Endothelial cell of umbilical vein (primary cell): ENCODE results near the gene DAPK2. TPM values are rescaled to one million over a fixed set of nuclear protein-coding genes. Genes with fewer than 3 reads are reported as not detected.

Experiments used
- BruUV-seq: library from RNA; stranded (reverse); fragments of 400-500 nt; replicated peaks from 2 replicates; lab custom pipeline; 2021; lab: Mats Ljungman, UMichigan
- CTCF ChIA-PET: fragments of 300-600, 350-600 bp; sonication (Branson Sonifier 250); formaldehyde crosslinking; loops from one replicate; lab custom pipeline; 2021; ENCODE audit warnings: antibody characterized with exemption, inconsistent platforms; lab: Charles Lee
- POLR2A ChIA-PET: fragments of 300-600, 350-600 bp; sonication (Branson Sonifier 250); formaldehyde crosslinking; loops from one replicate; lab custom pipeline; 2021; ENCODE audit warnings: antibody characterized with exemption, inconsistent platforms; lab: Charles Lee
- DNase-seq: peaks from one replicate; pipeline ENCODE4 v3.0.0-alpha.2; 2011; ENCODE audit warnings: low read depth, low spot score
- FAIRE-seq: peaks from 2 replicates; lab custom pipeline; 2011; peaks lifted over from hg19 to GRCh38; lab: Jason Lieb, UNC
- H2AFZ ChIP-seq: 2 replicates; pipeline ENCODE4 v1.6.0; 2012; ENCODE audit warnings: low read depth, low read length, control low read depth, inconsistent platforms
- H3K27ac ChIP-seq: 2 replicates; pipeline ENCODE4 v1.5.1; 2011; ENCODE audit warnings: low read depth, mild to moderate bottlenecking, control low read depth, low read length, moderate library complexity; ENCODE audit not compliant: insufficient read depth
- H3K27me3 ChIP-seq, 2 experiments: 2 replicates each; pipeline versions ENCODE4 v1.6.0 to v1.6.1; 2011; ENCODE audit warnings: low read length in 2 of 2, mixed read lengths in 1 of 2; ENCODE audit not compliant: control insufficient read depth in 2 of 2, insufficient read depth in 2 of 2
- H3K36me3 ChIP-seq, 2 experiments: 2 replicates in 1 of 2; 3 replicates in 1 of 2; pipeline ENCODE4 v1.5.1; 2011; ENCODE audit warnings: low read length in 2 of 2, mild to moderate bottlenecking in 1 of 2, moderate library complexity in 1 of 2; ENCODE audit not compliant: control insufficient read depth in 2 of 2, insufficient read depth in 2 of 2; ENCODE audit errors: extremely low read depth in 1 of 2
- H3K4me1 ChIP-seq: 3 replicates; pipeline ENCODE4 v1.5.1; 2011; ENCODE audit warnings: mild to moderate bottlenecking, low read length; ENCODE audit not compliant: control insufficient read depth, insufficient read depth; ENCODE audit errors: extremely low read depth
- H3K4me2 ChIP-seq: 2 replicates; pipeline ENCODE4 v1.6.1; 2011; ENCODE audit warnings: low read length, control low read depth, mixed read lengths; ENCODE audit not compliant: insufficient read depth
- H3K4me3 ChIP-seq, 3 experiments: fragments of 200-600 bp in 1 of 3; sonication (generic), shearing (Covaris generic) in 1 of 3; replicated peaks in 1 of 3; 2 replicates each; pipeline ENCODE4 v1.5.1; 2011 to 2016; ENCODE audit warnings: control low read depth in 3 of 3, low read length in 3 of 3, mild to moderate bottlenecking in 2 of 3, inconsistent platforms in 1 of 3, low read depth in 1 of 3, moderate library complexity in 1 of 3; ENCODE audit not compliant: insufficient read depth in 1 of 3
- H3K79me2 ChIP-seq: 2 replicates; pipeline ENCODE4 v1.6.0; 2012; ENCODE audit warnings: low read length, inconsistent platforms; ENCODE audit not compliant: control insufficient read depth, insufficient read depth
- H3K9ac ChIP-seq: replicated peaks from 2 replicates; pipeline ENCODE3; 2011; ENCODE audit warnings: low read length, control low read depth; ENCODE audit not compliant: insufficient read depth; ENCODE audit errors: extremely low read depth
- H3K9me1 ChIP-seq: replicated peaks from 3 replicates; pipeline ENCODE4 v1.6.0; 2011; ENCODE audit warnings: mild to moderate bottlenecking, low read length; ENCODE audit not compliant: control insufficient read depth, insufficient read depth; ENCODE audit errors: extremely low read depth
- H3K9me3 ChIP-seq: replicated peaks from 2 replicates; pipeline ENCODE4 v1.5.1; 2012; ENCODE audit warnings: low read length, inconsistent platforms; ENCODE audit not compliant: control insufficient read depth, insufficient read depth
- H4K20me1 ChIP-seq: replicated peaks from 2 replicates; pipeline ENCODE3; 2011; ENCODE audit warnings: mild to moderate bottlenecking, low read length; ENCODE audit not compliant: control insufficient read depth, insufficient read depth; ENCODE audit errors: extremely low read depth
- CTCF ChIP-seq, 2 donors: IDR thresholded peaks; 1 replicate in 1 of 2; 2 replicates in 1 of 2; pipeline ENCODE4 v1.5.1; 2011; ENCODE audit warnings: low read length in 2 of 2, mild to moderate bottlenecking in 2 of 2, moderate library complexity in 2 of 2, control low read depth in 1 of 2, inconsistent platforms in 1 of 2, low read depth in 1 of 2; ENCODE audit not compliant: insufficient read depth in 1 of 2; ENCODE audit errors: extremely low read depth in 1 of 2
- EZH2 ChIP-seq: IDR thresholded peaks from 2 replicates; pipeline ENCODE4 v1.6.1; 2012; ENCODE audit warnings: borderline replicate concordance, low read depth, mild to moderate bottlenecking, moderate library complexity, low read length, inconsistent platforms; ENCODE audit not compliant: severe bottlenecking
- FOS ChIP-seq: IDR thresholded peaks from 2 replicates; pipeline ENCODE4 v1.6.1; 2011; ENCODE audit warnings: mild to moderate bottlenecking, low read length, moderate library complexity, borderline replicate concordance; ENCODE audit not compliant: insufficient read depth
- GATA2 ChIP-seq: IDR thresholded peaks from 2 replicates; pipeline ENCODE4 v1.7.0; 2011; ENCODE audit warnings: low read depth, mild to moderate bottlenecking, moderate library complexity, mixed read lengths, low read length; ENCODE audit not compliant: insufficient read length, insufficient read depth
- JUN ChIP-seq: IDR thresholded peaks from 2 replicates; pipeline ENCODE4 v1.6.1; 2011; ENCODE audit warnings: borderline replicate concordance, low read depth; ENCODE audit not compliant: insufficient read length, insufficient read depth
- MYC ChIP-seq: IDR thresholded peaks from one replicate; pipeline ENCODE4 v1.6.1; 2011; ENCODE audit warnings: mild to moderate bottlenecking, low read depth, low read length
- POLR2A ChIP-seq: IDR thresholded peaks from 2 replicates; pipeline ENCODE4 v1.6.1; 2012; ENCODE audit warnings: low read depth, mild to moderate bottlenecking, control low read depth, low read length
- POLR2AphosphoS5 ChIP-seq: IDR thresholded peaks from 2 replicates; pipeline ENCODE4 v1.6.1; 2012; ENCODE audit warnings: low read depth, mild to moderate bottlenecking, control low read depth, low read length, moderate library complexity; ENCODE audit not compliant: insufficient read depth
- dilution Hi-C: fragments of 300-500 bp; cut with MboI; formaldehyde crosslinking; loops from one replicate; pipeline ENCODE4 v1.15.0; 2019; ENCODE audit warnings: low sequenced_read_pairs; ENCODE audit not compliant: extremely low pct_ligation_motif_present
- intact Hi-C: fragments of 100-400 bp; cut with micrococcal nuclease; formaldehyde crosslinking; loops from one replicate; pipeline ENCODE4 v1.10.0; 2022
- polyA plus RNA-seq, 4 experiments: library from polyadenylated mRNA; depleted of rRNA in 3 of 4; stranded (reverse) in 3 of 4; unstranded in 1 of 4; fragments of >200 nt; gene quantifications; 2 replicates each; pipeline versions ENCODE4 v1.2.1 to v1.2.3, GENCODE V29; 2011 to 2012; ENCODE audit warnings: missing spikeins in 1 of 4
- total RNA-seq: library from RNA; stranded (reverse); gene quantifications from 2 replicates; pipeline ENCODE4 v1.2.3, GENCODE V29; 2021
- TF ChIP-seq, protein P1 (sequence below): IDR thresholded peaks from 2 replicates; pipeline ENCODE4 v1.6.1; 2011; ENCODE audit not compliant: insufficient read depth, insufficient read length

Gene DAPK2
- total and polyA plus RNA-seq, 2 donors (not counting 3 experiments of a cell fraction or from before 2014, with no cell fraction given) = 2.8 to 6.7 TPM

GRCh38 chr15:63876085-63876662 lies 170.1 kb downstream of the DAPK2 start:
- Histone ChIP-seq H3K36me3 (no peaks in the 10 kb centered on the region), H3K27me3 (no peaks in the 10 kb centered on the region), H3K9ac (no peak overlapping the region), H3K79me2 (no peaks in the 10 kb centered on the region), H4K20me1 (no peaks in the 10 kb centered on the region), H3K9me1 (no peaks in the 10 kb centered on the region), H2AFZ (no peak overlapping the region), H3K4me2 (no peak overlapping the region), H3K27ac (no peak overlapping the region), H3K9me3 (no peaks in the 10 kb centered on the region), H3K4me1 (peaks cover 5% of the 10 kb centered on the region), H3K4me3 (no peak overlapping the region)
- POLR2A ChIA-PET = no interaction called here
- BruUV-seq = no TSS peak
- DNase-seq = no peak
- CTCF ChIA-PET = no interaction called here
- no peak for FAIRE-seq
- TF ChIP-seq JUN = no peak
- no peak for TF ChIP-seq POLR2AphosphoS5
- no peak for TF ChIP-seq EZH2
- no peak for TF ChIP-seq FOS
- intact Hi-C loops = no loop called here
- dilution Hi-C loops = no loop called here

DNA sequence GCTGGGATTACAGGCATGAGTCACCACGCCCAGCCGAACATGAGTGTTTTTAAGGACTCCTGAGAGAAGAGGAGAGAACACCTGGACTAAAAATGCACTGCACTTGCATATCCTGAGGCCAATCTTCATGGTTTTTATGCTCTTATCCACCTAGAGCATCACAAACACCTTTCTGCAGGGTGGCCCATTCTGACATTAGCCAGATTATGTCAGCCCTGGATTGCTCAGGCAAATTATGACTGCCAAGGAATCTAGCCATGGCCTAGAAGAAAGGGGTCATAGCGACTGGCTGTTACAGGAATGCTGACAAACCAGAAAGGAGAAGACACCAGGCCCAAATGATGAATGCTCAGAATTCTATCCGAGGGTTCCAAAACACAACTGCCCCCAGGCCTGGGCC lies 171.7 kb downstream of the DAPK2 start:
- POLR2A ChIA-PET = no interaction called here
- Histone ChIP-seq H3K9me1 (no peaks in the 10 kb centered on the region), H3K4me3 (no peak overlapping the region), H3K27ac (no peak overlapping the region), H3K4me2 (no peak overlapping the region), H3K9me3 (no peaks in the 10 kb centered on the region), H3K9ac (no peak overlapping the region), H3K4me1 (no peaks in the 10 kb centered on the region), H3K27me3 (no peaks in the 10 kb centered on the region), H4K20me1 (no peaks in the 10 kb centered on the region), H3K36me3 (no peaks in the 10 kb centered on the region), H2AFZ (no peak overlapping the region), H3K79me2 (no peaks in the 10 kb centered on the region)
- intact Hi-C loops (loop anchor here (5.0 kb wide), 1 partner anchor 42 kb away; the partner anchor contains the start of gene HERC1), dilution Hi-C loops (no loop called here)
- CTCF ChIA-PET = no interaction called here
- BruUV-seq = no TSS peak
- TF ChIP-seq MYC (no peak), POLR2AphosphoS5 (no peak), GATA2 (no peak), JUN (no peak), CTCF (IDR thresholded peaks at IDR 0.05; ENCODE audit: extremely low read depth in 1 of 2, insufficient read depth in 1 of 2, low read depth in 1 of 2, low read length in 2 of 2) (no peak), POLR2A (no peak), FOS (no peak), EZH2 (no peak)
- TF ChIP-seq, protein P1, sequence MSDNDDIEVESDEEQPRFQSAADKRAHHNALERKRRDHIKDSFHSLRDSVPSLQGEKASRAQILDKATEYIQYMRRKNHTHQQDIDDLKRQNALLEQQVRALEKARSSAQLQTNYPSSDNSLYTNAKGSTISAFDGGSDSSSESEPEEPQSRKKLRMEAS = no peak
- DNase-seq (no peak), FAIRE-seq (no peak)
